Ovary (tissue), 3 donors: ENCODE data around the gene ABCC2.

ENCODE experiments used
- CTCF ChIP-seq, 3 donors: fragments of 450-650 bp in 2 of 3; fragments of 200-600 bp in 1 of 3; IDR thresholded peaks; one replicate each; pipeline versions ENCODE4 v1.5.1 to v1.8.0; 2016 to 2022; ENCODE audit warnings: antibody characterized with exemption in 3 of 3, mild to moderate bottlenecking in 1 of 3
- POLR2A ChIP-seq: fragments of 450-650 bp; IDR thresholded peaks from one replicate; pipeline ENCODE4 v1.6.1; 2017; ENCODE audit warnings: antibody characterized with exemption, mild to moderate bottlenecking, moderate library complexity
- donor health status: DM: no; HTN: no; CAD: no.

DNA sequence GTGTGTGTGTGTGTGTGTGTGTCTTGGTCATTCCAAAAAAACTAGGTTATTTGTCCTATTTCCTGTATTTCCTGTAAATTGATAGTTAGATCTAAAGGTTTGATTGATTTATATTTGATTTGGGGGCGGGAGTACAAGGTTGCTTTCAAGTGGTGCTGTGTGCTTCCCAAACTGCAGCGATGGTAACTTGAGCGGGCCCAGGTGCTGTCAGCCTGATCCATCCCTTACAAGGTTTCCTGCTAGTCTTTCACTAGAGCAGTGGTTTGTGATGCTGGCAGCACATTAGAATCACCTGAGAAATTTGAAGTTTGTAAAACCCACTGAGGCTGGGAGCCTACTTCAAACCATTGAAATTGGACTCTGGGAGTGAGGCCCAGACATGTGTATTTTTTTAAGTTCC, 23.7 kb downstream of the ABCC2 start:
- no peak for TF ChIP-seq CTCF (IDR thresholded peaks at IDR 0.05)
- TF ChIP-seq POLR2A, result no peak
